ENCODE measurements around the gene WDR83.
"Not testable (repeated sequence)": the region's sequence is repeated elsewhere in the genome, so short reads cannot be mapped to it uniquely, and the experiment has no call there.

The WDR83 gene

GRCh38 chr19:12641456-12641855 lies 25.2 kb upstream of the WDR83 start:
- no peak overlapping the region for H3K4me3 ChIP-seq (ENCODE audit: low read length)
- H3K4me1 ChIP-seq (ENCODE audit: control insufficient read depth, insufficient read depth, low read length) = peaks cover 3% of the 10 kb centered on the region
- no peaks in the 10 kb centered on the region for H3K36me3 ChIP-seq (ENCODE audit: control insufficient read depth, insufficient read depth, low read length)
- H3K27ac ChIP-seq (ENCODE audit: low read depth, low read length) = no peak overlapping the region
- no peaks in the 10 kb centered on the region for H3K27me3 ChIP-seq (ENCODE audit: control insufficient read depth, insufficient read depth, low read length)
- no peak overlapping the region for H3K9ac ChIP-seq (ENCODE audit: low read length)

- peaks cover 3% of the 10 kb centered on the region for H3K4me1 ChIP-seq (ENCODE audit: control insufficient read depth, insufficient read depth, low read length)
- no peak overlapping the region for H3K9ac ChIP-seq (ENCODE audit: low read length)
- no peak overlapping the region for H3K4me3 ChIP-seq (ENCODE audit: low read length)
- H3K27ac ChIP-seq (ENCODE audit: low read depth, low read length) = no peak overlapping the region
- H3K36me3 ChIP-seq (ENCODE audit: control insufficient read depth, insufficient read depth, low read length) = no peaks in the 10 kb centered on the region
- no peaks in the 10 kb centered on the region for H3K27me3 ChIP-seq (ENCODE audit: control insufficient read depth, insufficient read depth, low read length)
Measured at GRCh38 chr19:12642506-12642905, 24.1 kb upstream of the WDR83 start.

- not testable (repeated sequence) for H3K4me1 ChIP-seq (ENCODE audit: control insufficient read depth, insufficient read depth, low read length); H3K9ac ChIP-seq (ENCODE audit: low read length); H3K27me3 ChIP-seq (ENCODE audit: control insufficient read depth, insufficient read depth, low read length); H3K27ac ChIP-seq (ENCODE audit: low read depth, low read length); H3K4me3 ChIP-seq (ENCODE audit: low read length); H3K36me3 ChIP-seq (ENCODE audit: control insufficient read depth, insufficient read depth, low read length)
Measured at GRCh38 chr19:12643716-12644115, 22.9 kb upstream of the WDR83 start.

GRCh38 chr19:12646551-12646950 lies 20.1 kb upstream of the WDR83 start:
- Histone ChIP-seq H3K36me3 (ENCODE audit: control insufficient read depth, insufficient read depth, low read length) (no peaks in the 10 kb centered on the region), H3K27me3 (ENCODE audit: control insufficient read depth, insufficient read depth, low read length) (no peaks in the 10 kb centered on the region), H3K27ac (ENCODE audit: low read depth, low read length) (no peak overlapping the region), H3K4me1 (ENCODE audit: control insufficient read depth, insufficient read depth, low read length) (peaks cover 6% of the 10 kb centered on the region), H3K9ac (ENCODE audit: low read length) (no peak overlapping the region), H3K4me3 (ENCODE audit: low read length) (no peak overlapping the region)

- H3K36me3 ChIP-seq (ENCODE audit: control insufficient read depth, insufficient read depth, low read length) = no peaks in the 10 kb centered on the region
- no peak overlapping the region for H3K27ac ChIP-seq (ENCODE audit: low read depth, low read length)
- no peaks in the 10 kb centered on the region for H3K27me3 ChIP-seq (ENCODE audit: control insufficient read depth, insufficient read depth, low read length)
- H3K9ac ChIP-seq (ENCODE audit: low read length) = no peak overlapping the region
- peaks cover 6% of the 10 kb centered on the region for H3K4me1 ChIP-seq (ENCODE audit: control insufficient read depth, insufficient read depth, low read length)
- no peak overlapping the region for H3K4me3 ChIP-seq (ENCODE audit: low read length)
Measured at GRCh38 chr19:12647047-12647446, 19.6 kb upstream of the WDR83 start.

GRCh38 chr19:12647490-12648071 lies 19.0 kb upstream of the WDR83 start:
- H3K4me1 ChIP-seq (ENCODE audit: control insufficient read depth, insufficient read depth, low read length) = peaks cover 6% of the 10 kb centered on the region
- no peaks in the 10 kb centered on the region for H3K27me3 ChIP-seq (ENCODE audit: control insufficient read depth, insufficient read depth, low read length)
- H3K36me3 ChIP-seq (ENCODE audit: control insufficient read depth, insufficient read depth, low read length) = no peaks in the 10 kb centered on the region
- no peak overlapping the region for H3K9ac ChIP-seq (ENCODE audit: low read length)
- peak overlapping the region; percentile 54 for H3K4me3 ChIP-seq (ENCODE audit: low read length)
- no peak overlapping the region for H3K27ac ChIP-seq (ENCODE audit: low read depth, low read length)

- Histone ChIP-seq H3K9ac (ENCODE audit: low read length) (no peak overlapping the region), H3K36me3 (ENCODE audit: control insufficient read depth, insufficient read depth, low read length) (no peaks in the 10 kb centered on the region), H3K27ac (ENCODE audit: low read depth, low read length) (no peak overlapping the region), H3K4me1 (ENCODE audit: control insufficient read depth, insufficient read depth, low read length) (peaks cover 6% of the 10 kb centered on the region), H3K4me3 (ENCODE audit: low read length) (peak overlapping the region; percentile 54), H3K27me3 (ENCODE audit: control insufficient read depth, insufficient read depth, low read length) (no peaks in the 10 kb centered on the region)
Measured at GRCh38 chr19:12648088-12648487, 18.5 kb upstream of the WDR83 start.

GRCh38 chr19:12649941-12650340 lies 16.7 kb upstream of the WDR83 start:
- no peaks in the 10 kb centered on the region for H3K27me3 ChIP-seq (ENCODE audit: control insufficient read depth, insufficient read depth, low read length)
- H3K9ac ChIP-seq (ENCODE audit: low read length) = no peak overlapping the region
- no peak overlapping the region for H3K27ac ChIP-seq (ENCODE audit: low read depth, low read length)
- H3K4me1 ChIP-seq (ENCODE audit: control insufficient read depth, insufficient read depth, low read length) = peaks cover 6% of the 10 kb centered on the region
- no peaks in the 10 kb centered on the region for H3K36me3 ChIP-seq (ENCODE audit: control insufficient read depth, insufficient read depth, low read length)
- H3K4me3 ChIP-seq (ENCODE audit: low read length) = no peak overlapping the region

GRCh38 chr19:12652219-12652618 lies 14.4 kb upstream of the WDR83 start:
- H3K4me1 ChIP-seq (ENCODE audit: control insufficient read depth, insufficient read depth, low read length) = peaks cover 6% of the 10 kb centered on the region
- no peak overlapping the region for H3K9ac ChIP-seq (ENCODE audit: low read length)
- H3K4me3 ChIP-seq (ENCODE audit: low read length) = no peak overlapping the region
- H3K36me3 ChIP-seq (ENCODE audit: control insufficient read depth, insufficient read depth, low read length) = peaks cover 13% of the 10 kb centered on the region
- no peak overlapping the region for H3K27ac ChIP-seq (ENCODE audit: low read depth, low read length)
- H3K27me3 ChIP-seq (ENCODE audit: control insufficient read depth, insufficient read depth, low read length) = no peaks in the 10 kb centered on the region

GRCh38 chr19:12655546-12655945 lies 11.1 kb upstream of the WDR83 start:
- Histone ChIP-seq H3K4me1 (ENCODE audit: control insufficient read depth, insufficient read depth, low read length) (no peaks in the 10 kb centered on the region), H3K9ac (ENCODE audit: low read length) (no peak overlapping the region), H3K27ac (ENCODE audit: low read depth, low read length) (no peak overlapping the region), H3K27me3 (ENCODE audit: control insufficient read depth, insufficient read depth, low read length) (no peaks in the 10 kb centered on the region), H3K4me3 (ENCODE audit: low read length) (no peak overlapping the region), H3K36me3 (ENCODE audit: control insufficient read depth, insufficient read depth, low read length) (peaks cover 15% of the 10 kb centered on the region)

GRCh38 chr19:12656899-12657571 lies 9.6 kb upstream of the WDR83 start:
- H3K27me3 ChIP-seq (ENCODE audit: control insufficient read depth, insufficient read depth, low read length) = no peaks in the 10 kb centered on the region
- no peak overlapping the region for H3K27ac ChIP-seq (ENCODE audit: low read depth, low read length)
- no peak overlapping the region for H3K9ac ChIP-seq (ENCODE audit: low read length)
- no peak overlapping the region for H3K4me3 ChIP-seq (ENCODE audit: low read length)
- peaks cover 18% of the 10 kb centered on the region for H3K36me3 ChIP-seq (ENCODE audit: control insufficient read depth, insufficient read depth, low read length)
- H3K4me1 ChIP-seq (ENCODE audit: control insufficient read depth, insufficient read depth, low read length) = no peaks in the 10 kb centered on the region

- no peak overlapping the region for H3K27ac ChIP-seq (ENCODE audit: low read depth, low read length)
- H3K9ac ChIP-seq (ENCODE audit: low read length) = no peak overlapping the region
- no peaks in the 10 kb centered on the region for H3K4me1 ChIP-seq (ENCODE audit: control insufficient read depth, insufficient read depth, low read length)
- H3K36me3 ChIP-seq (ENCODE audit: control insufficient read depth, insufficient read depth, low read length) = peaks cover 18% of the 10 kb centered on the region
- no peaks in the 10 kb centered on the region for H3K27me3 ChIP-seq (ENCODE audit: control insufficient read depth, insufficient read depth, low read length)
- H3K4me3 ChIP-seq (ENCODE audit: low read length) = no peak overlapping the region
Measured at GRCh38 chr19:12657966-12658365, 8.6 kb upstream of the WDR83 start.

GRCh38 chr19:12660980-12661379 lies 5.6 kb upstream of the WDR83 start:
- Histone ChIP-seq H3K27ac (ENCODE audit: low read depth, low read length) (no peak overlapping the region), H3K9ac (ENCODE audit: low read length) (no peak overlapping the region), H3K27me3 (ENCODE audit: control insufficient read depth, insufficient read depth, low read length) (no peaks in the 10 kb centered on the region), H3K4me1 (ENCODE audit: control insufficient read depth, insufficient read depth, low read length) (peaks cover 3% of the 10 kb centered on the region), H3K36me3 (ENCODE audit: control insufficient read depth, insufficient read depth, low read length) (peaks cover 16% of the 10 kb centered on the region), H3K4me3 (ENCODE audit: low read length) (no peak overlapping the region)
